HG03439 (cell line): ENCODE data around the gene SLC9A7.

Source experiments
- ATAC-seq: cut with Tn5 transposase; IDR thresholded peaks from one replicate; pipeline ENCODE4 v1.9.1; 2021; ENCODE audit warnings: mild to moderate bottlenecking, moderate library complexity; ENCODE audit not compliant: unreplicated experiment

Gene SLC9A7

GRCh38 chrX:46611658-46612362 lies 147.1 kb downstream of the SLC9A7 start:
- ATAC-seq: no peak

- ATAC-seq: no peak
Measured at GRCh38 chrX:46610070-46610658, 148.8 kb downstream of the SLC9A7 start.

- no peak for ATAC-seq
Measured at GRCh38 chrX:46607916-46608315, 151.0 kb downstream of the SLC9A7 start.

GRCh38 chrX:46602468-46603102 lies 156.3 kb downstream of the SLC9A7 start:
- ATAC-seq: no peak

- ATAC-seq: no peak
Measured at GRCh38 chrX:46601283-46601682, 157.6 kb downstream of the SLC9A7 start.

GRCh38 chrX:46599051-46599560 lies 159.8 kb downstream of the SLC9A7 start:
- no peak for ATAC-seq

- no peak for ATAC-seq
Measured at GRCh38 chrX:46597771-46598170, 161.1 kb downstream of the SLC9A7 start.

GRCh38 chrX:46597208-46597607 lies 161.7 kb downstream of the SLC9A7 start:
- no peak for ATAC-seq

GRCh38 chrX:46595084-46595483 lies 163.8 kb downstream of the SLC9A7 start:
- ATAC-seq: no peak

- no peak for ATAC-seq
Measured at GRCh38 chrX:46589977-46590723, 168.8 kb downstream of the SLC9A7 start.

GRCh38 chrX:46588263-46588662 lies 170.7 kb downstream of the SLC9A7 start:
- no peak for ATAC-seq

- ATAC-seq: no peak
Measured at GRCh38 chrX:46587753-46588171, 171.2 kb downstream of the SLC9A7 start.

- ATAC-seq: peak; percentile 82
Measured at GRCh38 chrX:46587158-46587557, 171.8 kb downstream of the SLC9A7 start.

GRCh38 chrX:46584736-46585135 lies 174.2 kb downstream of the SLC9A7 start:
- ATAC-seq: no peak

GRCh38 chrX:46582966-46583365 lies 176.0 kb downstream of the SLC9A7 start:
- ATAC-seq: no peak

GRCh38 chrX:46582325-46582724 lies 176.6 kb downstream of the SLC9A7 start:
- no peak for ATAC-seq

- no peak for ATAC-seq
Measured at GRCh38 chrX:46580613-46581012, 178.3 kb downstream of the SLC9A7 start.

- no peak for ATAC-seq
Measured at GRCh38 chrX:46579250-46579649, 179.7 kb downstream of the SLC9A7 start.

GRCh38 chrX:46577221-46578005 lies 181.5 kb downstream of the SLC9A7 start:
- no peak for ATAC-seq

GRCh38 chrX:46576458-46576857 lies 182.5 kb downstream of the SLC9A7 start:
- no peak for ATAC-seq

- ATAC-seq: no peak
Measured at GRCh38 chrX:46575991-46576392, 182.9 kb downstream of the SLC9A7 start.
